GM21381 (cell line): ENCODE measurements around the gene LBX2.

Experiments used
- ATAC-seq: cut with Tn5 transposase; IDR thresholded peaks from one replicate; pipeline ENCODE4 v1.9.1; 2021; ENCODE audit warnings: mild to moderate bottlenecking, moderate library complexity; ENCODE audit not compliant: unreplicated experiment

Gene LBX2

GRCh38 chr2:74526649-74527230 is 27.3 kb upstream of the LBX2 start:
- ATAC-seq = no peak

GRCh38 chr2:74525717-74526648 is 26.6 kb upstream of the LBX2 start, which contains the start of gene DQX1:
DQX1 (minus strand) TSS chr2:74526231; CDS start chr2:74525729, 502 bp downstream.
- no peak for ATAC-seq

GRCh38 chr2:74524955-74525716 is 25.7 kb upstream of the LBX2 start:
- ATAC-seq = no peak

- no peak for ATAC-seq
Measured at GRCh38 chr2:74524005-74524404, 24.6 kb upstream of the LBX2 start.

GRCh38 chr2:74522516-74522915 is 23.1 kb upstream of the LBX2 start:
- ATAC-seq = no peak

GRCh38 chr2:74516650-74517049 is 17.2 kb upstream of the LBX2 start:
- no peak for ATAC-seq

- no peak for ATAC-seq
Measured at GRCh38 chr2:74515981-74516633, 16.7 kb upstream of the LBX2 start.

- no peak for ATAC-seq
Measured at GRCh38 chr2:74515271-74515980, 16.0 kb upstream of the LBX2 start.

GRCh38 chr2:74514368-74515270 is 15.2 kb upstream of the LBX2 start, which contains the start of gene TLX2:
TLX2 (plus strand) TSS chr2:74514450; CDS start chr2:74514807, 357 bp downstream.
- ATAC-seq = no peak

- no peak for ATAC-seq
Measured at GRCh38 chr2:74513605-74514367, 14.4 kb upstream of the LBX2 start.

- ATAC-seq = no peak
Measured at GRCh38 chr2:74512744-74513604, 13.6 kb upstream of the LBX2 start.

GRCh38 chr2:74511104-74511989 is 11.9 kb upstream of the LBX2 start:
- ATAC-seq = no peak

- ATAC-seq = no peak
Measured at GRCh38 chr2:74510272-74510671, 10.9 kb upstream of the LBX2 start.

GRCh38 chr2:74507926-74508520 is 8.6 kb upstream of the LBX2 start:
- ATAC-seq = peak; percentile 6

GRCh38 chr2:74507145-74507925 is 7.9 kb upstream of the LBX2 start, which contains the start of gene PCGF1:
PCGF1 (minus strand) TSS chr2:74507695; CDS start chr2:74507668, 27 bp downstream.
- ATAC-seq = peak; percentile 87
